ENCODE data around the gene MAP3K2. TPM values are rescaled to one million over a fixed set of nuclear protein-coding genes. Genes with fewer than 3 reads are reported as not detected.

The MAP3K2 gene
- total RNA-seq, 1 donor from 2014 or later: 34.5 TPM

GRCh38 chr2:127389778-127390435 is 2.1 kb upstream of the MAP3K2 start:
- no peak for TF ChIP-seq CTCF (IDR thresholded peaks at IDR 0.05; ENCODE audit: unreplicated experiment)
- Mint-ChIP-seq H3K36me3 (ENCODE audit: insufficient read depth) (peaks cover 2% of the 10 kb centered on the region), H3K4me3 (ENCODE audit: low read depth) (no peak overlapping the region), H3K27me3 (no peaks in the 10 kb centered on the region), H3K27ac (no peak overlapping the region), H3K4me1 (ENCODE audit: low read depth) (peaks cover 26% of the 10 kb centered on the region), H3K9me3 (ENCODE audit: low read depth) (peaks cover 9% of the 10 kb centered on the region)
- no peak for DNase-seq (ENCODE audit: low spot score, unreplicated experiment)

- Mint-ChIP-seq H3K9me3 (ENCODE audit: low read depth) (peaks cover 2% of the 10 kb centered on the region), H3K4me1 (ENCODE audit: low read depth) (peaks cover 27% of the 10 kb centered on the region), H3K36me3 (ENCODE audit: insufficient read depth) (no peaks in the 10 kb centered on the region), H3K27ac (peak overlapping the region; percentile 95), H3K4me3 (ENCODE audit: low read depth) (peak overlapping the region; percentile 78), H3K27me3 (no peaks in the 10 kb centered on the region)
- TF ChIP-seq CTCF (IDR thresholded peaks at IDR 0.05; ENCODE audit: unreplicated experiment): no peak
- DNase-seq (ENCODE audit: low spot score, unreplicated experiment): no peak
Measured at GRCh38 chr2:127388423-127389164, 819 bp upstream of the MAP3K2 start.

GRCh38 chr2:127386764-127387654 is 766 bp downstream of the MAP3K2 start:
- Mint-ChIP-seq H3K4me1 (ENCODE audit: low read depth) (peaks cover 27% of the 10 kb centered on the region), H3K36me3 (ENCODE audit: insufficient read depth) (no peaks in the 10 kb centered on the region), H3K27me3 (no peaks in the 10 kb centered on the region), H3K27ac (peak overlapping the region; percentile 88), H3K9me3 (ENCODE audit: low read depth) (no peaks in the 10 kb centered on the region), H3K4me3 (ENCODE audit: low read depth) (peak overlapping the region; percentile 75)
- peak; percentile 52 for DNase-seq (ENCODE audit: low spot score, unreplicated experiment)
- TF ChIP-seq CTCF (IDR thresholded peaks at IDR 0.05; ENCODE audit: unreplicated experiment): no peak

- Mint-ChIP-seq H3K27me3 (no peaks in the 10 kb centered on the region), H3K4me1 (ENCODE audit: low read depth) (peaks cover 29% of the 10 kb centered on the region), H3K4me3 (ENCODE audit: low read depth) (peak overlapping the region; percentile 75), H3K9me3 (ENCODE audit: low read depth) (no peaks in the 10 kb centered on the region), H3K36me3 (ENCODE audit: insufficient read depth) (no peaks in the 10 kb centered on the region), H3K27ac (no peak overlapping the region)
- no peak for DNase-seq (ENCODE audit: low spot score, unreplicated experiment)
- TF ChIP-seq CTCF (IDR thresholded peaks at IDR 0.05; ENCODE audit: unreplicated experiment): no peak
Measured at GRCh38 chr2:127386246-127386645, 1.5 kb downstream of the MAP3K2 start.

GRCh38 chr2:127384529-127384928 is 3.2 kb downstream of the MAP3K2 start:
- Mint-ChIP-seq H3K4me3 (ENCODE audit: low read depth) (no peak overlapping the region), H3K27ac (no peak overlapping the region), H3K27me3 (no peaks in the 10 kb centered on the region), H3K4me1 (ENCODE audit: low read depth) (peaks cover 29% of the 10 kb centered on the region), H3K36me3 (ENCODE audit: insufficient read depth) (no peaks in the 10 kb centered on the region), H3K9me3 (ENCODE audit: low read depth) (no peaks in the 10 kb centered on the region)
- DNase-seq (ENCODE audit: low spot score, unreplicated experiment): no peak
- no peak for TF ChIP-seq CTCF (IDR thresholded peaks at IDR 0.05; ENCODE audit: unreplicated experiment)
